ENCODE measurements around the gene NRXN3.
A peak's percentile ranks its signal among the peaks of the same experiment; 100 is the strongest.

The NRXN3 gene

DNA sequence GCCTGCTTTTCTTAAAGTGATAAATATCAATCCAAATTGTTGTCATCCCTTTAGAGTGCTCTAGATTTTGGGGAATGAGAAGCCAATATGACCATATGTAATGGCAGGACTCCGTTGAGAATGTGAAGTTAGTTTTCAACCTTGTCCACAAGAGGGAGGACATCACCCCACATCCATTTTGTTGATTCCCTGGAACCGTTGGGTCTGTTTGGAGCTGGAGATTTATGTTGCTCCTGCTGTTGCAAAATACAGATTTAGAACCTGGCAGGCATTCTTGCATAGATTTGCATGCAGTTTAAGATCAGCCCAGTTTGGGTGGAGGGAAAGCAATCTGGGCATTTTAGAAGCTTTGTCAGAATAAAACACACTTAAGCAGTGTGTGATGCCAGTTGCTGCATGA is 620.1 kb downstream of the NRXN3 start:
- DNase-seq (ENCODE audit: low spot score) (no peak), FAIRE-seq (no peak)

DNA sequence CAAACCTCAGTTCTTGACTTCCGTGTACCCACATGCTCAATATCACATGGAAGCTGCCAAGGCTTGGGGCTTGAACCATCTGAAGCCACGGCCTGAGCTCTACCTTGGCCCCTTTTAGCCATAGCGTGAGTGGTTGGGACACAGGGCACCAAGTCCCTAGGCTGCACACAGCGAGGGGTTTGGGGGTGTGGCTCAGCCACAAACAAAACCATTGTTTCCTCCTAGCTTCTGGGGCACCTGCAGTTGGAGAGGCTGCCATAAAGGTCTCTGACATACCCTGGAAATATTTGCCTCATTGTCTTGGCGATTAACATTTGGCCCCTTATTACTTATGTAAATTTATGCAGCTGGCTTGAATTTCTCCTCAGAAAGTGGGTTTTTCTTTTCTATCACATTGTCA is 628.6 kb downstream of the NRXN3 start:
- FAIRE-seq (no peak), DNase-seq (ENCODE audit: low spot score) (no peak)

DNA sequence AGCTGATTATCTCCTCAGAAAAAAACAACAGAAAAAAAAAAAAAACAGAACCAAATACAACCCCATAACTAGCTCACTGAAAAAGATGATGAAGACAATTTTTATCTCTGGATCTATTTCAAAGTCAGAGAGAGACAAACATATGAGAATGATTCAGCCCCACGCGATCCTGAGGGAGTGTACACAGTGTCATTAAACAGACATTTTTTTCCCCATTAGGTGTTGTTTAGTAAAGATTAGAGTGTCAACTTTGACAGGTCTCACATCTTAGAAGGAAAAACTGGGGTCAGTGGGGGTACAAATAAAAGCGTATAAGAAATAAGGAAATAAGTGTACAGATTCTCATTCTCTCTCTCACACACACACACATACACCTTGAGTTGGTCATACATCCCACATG is 635.4 kb downstream of the NRXN3 start:
- DNase-seq (ENCODE audit: low spot score) (no peak), FAIRE-seq (no peak)

- DNase-seq (ENCODE audit: low spot score): no peak
Observed at GRCh38 chr14:78823035-78823434, 652.9 kb downstream of the NRXN3 start.

GRCh38 chr14:78823516-78823915 is 653.3 kb downstream of the NRXN3 start:
- FAIRE-seq: no peak
- no peak for DNase-seq (ENCODE audit: low spot score)

More at GRCh38 chr14:78823035-78823434, 652.9 kb downstream of the NRXN3 start:
- no peak for FAIRE-seq

DNA sequence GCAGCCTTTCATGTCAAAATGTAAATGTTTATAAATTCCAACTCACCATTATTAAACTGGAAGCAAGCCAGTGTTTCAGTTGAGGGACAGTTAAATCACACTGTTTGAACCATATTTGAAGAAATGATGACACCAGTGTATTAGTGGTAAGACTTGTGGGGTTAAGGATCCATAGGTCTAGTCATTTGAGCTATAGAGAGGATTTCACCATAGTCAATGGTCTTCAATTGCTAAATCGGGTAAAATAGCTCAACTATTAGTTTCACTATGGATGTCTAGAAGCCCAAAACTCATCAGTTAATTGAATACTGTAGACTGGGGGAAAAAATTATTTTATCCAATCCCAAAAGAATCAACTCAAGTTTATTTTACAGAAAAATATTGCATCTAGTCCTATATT is 659.1 kb downstream of the NRXN3 start:
- no peak for DNase-seq (ENCODE audit: low spot score)
- no peak for FAIRE-seq

DNA sequence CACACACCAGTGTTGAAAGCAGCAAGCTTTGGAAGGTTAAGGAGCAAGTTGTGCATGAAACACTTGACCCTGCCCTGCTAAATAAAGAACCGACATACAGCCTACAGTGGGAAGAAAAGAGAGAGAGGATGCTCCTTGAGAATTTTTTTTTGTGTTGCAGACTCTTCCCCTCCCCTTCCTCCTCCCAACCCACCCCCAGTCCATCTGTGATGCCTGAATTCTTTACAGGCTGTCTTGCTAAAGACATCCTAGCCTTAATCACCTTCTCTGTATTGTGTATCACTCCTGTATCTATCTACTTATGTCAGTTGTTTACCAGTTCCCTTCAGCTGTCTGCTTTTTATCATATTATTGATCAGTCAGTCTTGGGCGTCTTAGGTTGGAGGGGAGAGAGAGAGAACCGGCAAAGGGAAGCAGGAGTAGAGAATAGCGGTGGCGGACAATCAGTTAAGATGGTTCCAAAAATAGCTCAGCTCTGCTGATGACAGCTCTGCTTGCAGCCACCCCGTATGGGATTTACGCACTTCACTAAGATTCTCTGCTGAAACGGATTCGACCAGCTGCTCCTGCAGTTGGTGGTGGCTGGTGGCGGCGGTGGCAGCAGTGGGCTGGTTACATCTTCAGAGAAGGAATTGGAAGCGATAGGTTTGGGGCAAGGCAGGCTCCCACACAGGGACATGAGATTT is 664.7 kb downstream of the NRXN3 start:
- FAIRE-seq (no peak), DNase-seq (ENCODE audit: low spot score) (no peak)

DNA sequence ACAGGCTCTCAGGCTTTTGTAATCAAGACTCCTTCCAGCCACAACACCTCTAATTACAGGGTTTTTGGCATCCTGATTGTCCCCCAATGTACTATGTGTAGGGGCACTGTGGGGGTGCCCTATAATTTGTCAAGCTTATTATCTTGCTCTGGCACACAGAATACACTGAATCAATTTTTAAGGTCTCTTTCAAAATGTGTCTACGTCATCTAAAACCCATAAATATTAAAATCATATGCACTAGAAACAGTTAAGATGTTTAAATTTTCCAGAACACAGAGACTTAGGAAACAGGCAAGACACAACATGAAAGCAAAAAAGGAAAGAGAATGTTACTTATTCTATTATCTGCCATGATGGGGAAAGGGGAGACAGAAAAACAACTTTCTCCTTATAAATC is 665.7 kb downstream of the NRXN3 start:
- FAIRE-seq: no peak
- no peak for DNase-seq (ENCODE audit: low spot score)

GRCh38 chr14:78836777-78837176 is 666.6 kb downstream of the NRXN3 start:
- FAIRE-seq (no peak), DNase-seq (ENCODE audit: low spot score) (peak; percentile 73)

DNA sequence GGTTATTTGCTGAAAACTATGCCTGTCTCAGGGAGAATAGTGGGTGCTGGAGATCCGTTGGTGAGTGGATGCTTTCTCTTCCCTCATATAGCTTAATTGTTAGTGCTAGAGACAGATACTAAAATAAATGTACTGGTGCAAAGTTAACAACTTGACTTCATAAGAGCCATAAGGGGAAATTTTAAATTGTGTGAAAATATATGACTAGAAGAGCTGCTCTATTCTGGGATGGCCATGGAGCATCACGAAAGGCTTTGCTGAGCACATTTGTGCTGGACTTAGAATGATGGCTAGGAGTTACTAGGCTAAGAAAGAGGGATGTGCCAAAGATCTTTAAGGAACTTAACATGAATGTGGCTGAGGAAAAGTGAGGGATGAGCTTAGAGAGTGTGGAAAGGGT is 668.8 kb downstream of the NRXN3 start:
- DNase-seq (ENCODE audit: low spot score): no peak
- no peak for FAIRE-seq

GRCh38 chr14:78840898-78841297 is 670.7 kb downstream of the NRXN3 start:
- DNase-seq (ENCODE audit: low spot score) (no peak), FAIRE-seq (no peak)

GRCh38 chr14:78847801-78848200 is 677.6 kb downstream of the NRXN3 start:
- DNase-seq (ENCODE audit: low spot score) (no peak), FAIRE-seq (no peak)

- FAIRE-seq (no peak), DNase-seq (ENCODE audit: low spot score) (peak; percentile 53)
Observed at GRCh38 chr14:78848234-78848820, 678.2 kb downstream of the NRXN3 start.

DNA sequence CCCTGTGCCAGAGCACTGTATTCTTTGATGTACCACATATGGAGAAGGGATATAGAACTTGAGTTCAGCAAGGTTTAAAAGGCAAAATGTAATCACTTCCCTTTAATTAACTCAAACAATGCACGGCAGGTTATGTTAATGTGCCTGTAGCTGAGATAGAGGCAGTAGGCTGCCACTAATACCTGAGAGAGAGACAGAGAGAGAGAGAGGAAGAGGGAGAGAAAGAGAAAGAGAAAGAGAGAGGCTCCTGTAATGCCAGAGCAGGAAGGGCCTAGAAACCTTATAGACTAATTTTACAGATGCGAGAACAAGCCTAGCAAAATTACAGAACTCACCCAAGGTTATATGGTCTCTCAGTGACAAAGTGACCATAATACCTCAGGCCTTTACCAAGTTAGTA is 679.8 kb downstream of the NRXN3 start:
- no peak for FAIRE-seq

GRCh38 chr14:78851189-78851588 is 681.0 kb downstream of the NRXN3 start:
- no peak for FAIRE-seq
- no peak for DNase-seq (ENCODE audit: low spot score)

More for the DNA sequence above, 679.8 kb downstream of the NRXN3 start:
- DNase-seq (ENCODE audit: low spot score): no peak

GRCh38 chr14:78852040-78852439 is 681.9 kb downstream of the NRXN3 start:
- FAIRE-seq (no peak), DNase-seq (ENCODE audit: low spot score) (no peak)

DNA sequence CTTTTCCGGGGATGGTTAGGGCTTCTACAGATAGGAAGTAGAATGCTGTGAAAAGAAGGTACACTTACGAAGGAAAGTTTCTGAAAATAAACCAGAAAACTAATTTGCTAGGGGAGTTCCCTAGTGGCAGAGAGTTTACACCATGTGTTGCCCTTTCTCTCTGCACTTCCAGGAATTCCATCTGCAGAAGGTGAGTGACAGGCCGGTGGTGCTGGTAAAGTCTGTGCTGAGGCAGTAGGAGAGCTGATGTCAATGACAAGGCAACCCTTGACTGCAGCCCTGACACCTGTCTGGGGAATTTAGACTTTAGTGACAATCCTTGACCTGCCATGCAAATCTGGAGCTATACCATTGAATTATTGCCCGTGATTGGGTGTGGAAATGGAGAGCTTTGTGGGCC is 687.8 kb downstream of the NRXN3 start:
- DNase-seq (ENCODE audit: low spot score): no peak
- no peak for FAIRE-seq

DNA sequence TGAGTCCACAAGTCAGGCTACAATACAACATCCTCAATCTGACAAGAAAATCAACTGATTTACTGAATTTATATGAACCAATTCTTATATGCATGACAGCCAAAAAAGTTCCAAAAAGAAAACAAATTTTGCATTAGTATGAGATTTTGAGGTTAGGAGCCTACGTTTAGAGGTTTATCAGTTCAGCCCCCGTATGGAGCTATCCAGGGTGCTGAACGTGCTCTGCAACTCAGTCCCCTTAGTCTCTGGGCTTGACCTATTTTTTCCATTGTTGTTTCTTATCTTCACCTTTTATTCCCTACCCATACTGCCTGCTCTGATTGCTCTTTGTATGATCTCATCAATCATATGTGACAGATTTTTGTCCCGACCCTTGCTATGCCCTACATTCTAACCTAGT is 693.0 kb downstream of the NRXN3 start:
- DNase-seq (ENCODE audit: low spot score) (peak; percentile 62), FAIRE-seq (no peak)

GRCh38 chr14:78872837-78873236 is 702.7 kb downstream of the NRXN3 start:
- no peak for DNase-seq (ENCODE audit: low spot score)
- FAIRE-seq: no peak

DNA sequence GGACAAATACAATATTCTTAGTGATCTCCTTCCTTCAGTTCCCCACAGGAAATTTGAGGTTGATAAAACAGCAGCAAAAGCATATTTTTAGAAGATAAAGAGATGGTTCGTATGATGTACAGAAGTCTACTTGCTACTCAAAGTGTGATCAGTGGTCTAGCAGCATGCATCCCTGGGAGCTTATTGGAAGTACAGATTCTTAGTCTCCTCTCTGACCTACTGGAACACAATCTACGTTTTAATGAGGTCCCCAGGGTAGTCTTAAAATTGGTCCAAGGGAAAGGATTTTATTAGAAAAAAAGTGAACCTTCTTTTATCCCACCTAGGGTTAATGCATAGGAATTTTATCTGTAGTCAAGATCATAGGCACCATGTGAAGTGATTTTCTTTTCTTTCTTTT is 703.4 kb downstream of the NRXN3 start:
- no peak for FAIRE-seq

DNA sequence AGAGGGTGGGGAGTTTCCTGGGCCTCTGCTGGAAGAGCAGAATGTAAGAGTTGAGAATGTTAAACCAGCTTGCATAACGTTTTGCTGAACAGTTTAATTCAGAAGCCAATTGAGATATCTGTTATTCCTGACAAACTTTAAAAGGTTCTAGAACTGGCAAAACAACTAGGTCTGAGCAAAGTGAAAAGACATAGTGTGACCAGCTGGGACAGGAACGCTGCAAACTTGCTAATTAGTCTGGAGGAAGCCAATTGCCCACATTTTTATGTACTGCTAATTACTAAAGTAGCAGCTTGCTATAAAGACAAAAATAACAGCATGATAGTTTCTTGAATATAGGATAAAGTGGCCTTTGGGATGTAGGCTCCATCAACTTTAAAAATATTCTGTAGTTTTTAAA is 704.9 kb downstream of the NRXN3 start:
- DNase-seq (ENCODE audit: low spot score) (no peak), FAIRE-seq (no peak)

More for the DNA sequence above, 703.4 kb downstream of the NRXN3 start:
- DNase-seq (ENCODE audit: low spot score): no peak

- DNase-seq (ENCODE audit: low spot score) (no peak), FAIRE-seq (no peak)
Observed at GRCh38 chr14:78885884-78886283, 715.7 kb downstream of the NRXN3 start.

- DNase-seq (ENCODE audit: low spot score): no peak
Observed at GRCh38 chr14:78897443-78897842, 727.3 kb downstream of the NRXN3 start.

More at GRCh38 chr14:78897443-78897842, 727.3 kb downstream of the NRXN3 start:
- no peak for FAIRE-seq

Data from urothelium cell line (cell line).